GM12891 (cell line): ENCODE results near the gene WNT16.

Experiments
- DNase-seq: peaks from one replicate; pipeline ENCODE4 v3.0.0; 2011; ENCODE audit warnings: low spot score; ENCODE audit not compliant: insufficient read length
- FAIRE-seq: peaks from 2 replicates; lab custom pipeline; 2011; peaks lifted over from hg19 to GRCh38; lab: Jason Lieb, UNC
- PAX5 ChIP-seq: IDR thresholded peaks from 2 replicates; pipeline ENCODE4 v1.6.1; 2011; ENCODE audit warnings: low read length, moderate library complexity, mild to moderate bottlenecking; ENCODE audit not compliant: insufficient read depth, severe bottlenecking
- POLR2A ChIP-seq: IDR thresholded peaks from 2 replicates; pipeline ENCODE4 v1.6.1; 2011; ENCODE audit warnings: low read depth, low read length, control low read depth
- POLR2AphosphoS5 ChIP-seq: IDR thresholded peaks from 2 replicates; pipeline ENCODE4 v1.6.1; 2011; ENCODE audit warnings: low read depth, low read length, control low read depth
- POU2F2 ChIP-seq: IDR thresholded peaks from 2 replicates; pipeline ENCODE4 v1.6.1; 2011; ENCODE audit warnings: low read depth, mild to moderate bottlenecking, control low read depth, low read length, moderate library complexity
- SPI1 ChIP-seq: IDR thresholded peaks from 2 replicates; pipeline ENCODE4 v1.6.1; 2011; ENCODE audit warnings: low read depth, low read length, control low read depth
- TAF1 ChIP-seq: IDR thresholded peaks from 2 replicates; pipeline ENCODE4 v1.6.1; 2011; ENCODE audit warnings: low read depth, low read length, control low read depth

WNT16 gene

GRCh38 chr7:121294448-121294992 is 34.3 kb upstream of the WNT16 start:
- TF ChIP-seq POLR2A (no peak), TAF1 (no peak), POU2F2 (no peak), PAX5 (no peak), POLR2AphosphoS5 (no peak), SPI1 (no peak)
- DNase-seq (no peak), FAIRE-seq (no peak)

DNA sequence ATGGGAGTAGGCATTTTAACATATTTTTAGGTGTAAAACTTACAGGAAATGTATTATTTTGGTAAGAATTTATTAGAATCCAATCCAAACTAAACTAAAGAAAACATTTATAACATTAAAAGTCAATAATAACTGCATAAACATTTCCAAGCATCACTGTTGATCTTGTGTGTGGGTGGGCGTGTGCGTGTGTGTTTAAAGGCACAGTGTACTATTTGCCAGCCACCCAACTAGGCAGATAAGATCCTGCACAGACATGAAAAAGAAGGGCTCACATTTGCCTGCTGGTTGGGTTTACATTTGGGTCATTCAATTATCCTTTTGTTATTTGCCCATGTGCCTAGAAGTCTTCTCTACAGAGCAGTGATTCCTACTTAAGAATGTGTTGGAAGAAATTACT is 31.0 kb upstream of the WNT16 start:
- DNase-seq (no peak), FAIRE-seq (no peak)
- TF ChIP-seq POU2F2 (no peak), POLR2A (no peak), TAF1 (no peak), SPI1 (no peak), PAX5 (no peak), POLR2AphosphoS5 (no peak)

GRCh38 chr7:121298831-121299239 is 30.0 kb upstream of the WNT16 start:
- FAIRE-seq (no peak), DNase-seq (no peak)
- TF ChIP-seq SPI1 (no peak), TAF1 (no peak), POU2F2 (no peak), POLR2AphosphoS5 (no peak), POLR2A (no peak), PAX5 (no peak)

DNA sequence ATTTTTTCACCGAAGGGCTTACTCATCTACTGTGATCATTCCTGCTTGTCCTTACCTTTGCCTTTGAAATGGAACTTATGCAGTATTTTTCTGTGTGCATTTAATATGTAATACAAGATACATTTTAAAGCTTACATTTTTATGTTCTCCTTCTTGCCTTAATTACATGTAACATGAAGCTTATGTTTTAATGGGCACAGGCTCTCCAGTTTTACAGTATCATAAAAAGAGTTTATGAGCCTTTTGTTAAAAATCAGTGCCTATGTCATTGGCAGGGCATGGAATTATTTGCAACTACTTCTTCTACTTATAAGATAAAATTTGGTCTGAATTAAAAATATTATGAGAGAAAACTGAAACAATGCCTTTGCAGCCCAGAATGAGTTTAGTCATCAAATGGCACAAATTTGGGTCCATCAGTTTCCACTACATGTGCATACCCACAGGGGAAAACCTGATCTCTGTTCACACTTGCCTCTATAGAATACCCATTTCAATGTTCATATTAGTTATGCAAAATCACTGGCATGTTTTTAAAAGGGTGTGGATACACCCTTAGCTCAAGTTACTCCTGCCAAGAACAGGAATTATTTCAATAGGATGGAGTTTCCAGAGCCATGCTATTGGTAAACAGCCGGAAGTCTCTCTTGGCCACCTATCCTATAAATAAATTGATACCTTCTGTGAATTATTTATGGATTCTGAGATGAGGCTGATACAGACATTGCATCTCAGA is 27.9 kb upstream of the WNT16 start:
- FAIRE-seq (no peak), DNase-seq (no peak)
- TF ChIP-seq TAF1 (no peak), PAX5 (no peak), SPI1 (no peak), POLR2AphosphoS5 (no peak), POU2F2 (no peak), POLR2A (no peak)

DNA sequence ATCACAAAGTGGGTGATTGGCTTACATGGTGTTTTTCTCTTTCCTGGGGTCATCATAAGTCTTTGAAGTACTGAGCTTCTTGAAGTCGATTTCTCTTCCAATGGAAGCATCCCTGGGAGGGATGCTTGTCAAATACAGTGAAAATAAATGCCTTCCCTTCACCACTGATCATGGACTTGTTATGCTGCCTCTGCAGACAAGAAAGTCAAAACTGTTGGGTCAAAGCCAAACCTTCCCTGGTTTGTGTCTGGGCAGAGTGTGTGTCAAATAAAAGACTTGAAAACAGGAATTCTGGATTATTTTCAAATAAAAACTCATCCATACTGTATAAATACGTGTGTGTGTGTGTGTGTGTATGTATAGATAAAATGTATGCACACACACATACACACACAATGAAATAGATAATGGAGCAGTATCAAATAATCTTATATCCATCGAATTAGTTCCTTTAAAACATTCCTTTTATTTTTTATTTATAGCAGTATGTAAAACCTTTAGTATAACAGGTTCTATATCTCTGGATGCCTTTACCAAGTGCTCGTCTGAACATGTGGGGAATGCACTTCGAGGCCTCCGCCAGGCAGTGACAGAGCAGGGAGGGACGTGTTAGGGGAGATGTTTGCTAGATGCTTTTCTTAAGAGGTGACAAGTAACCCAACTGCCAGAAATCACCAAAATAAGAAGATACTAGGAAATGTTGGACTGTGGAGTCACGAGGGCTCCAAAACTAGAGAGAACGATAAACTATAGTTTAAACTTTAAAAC is 27.2 kb upstream of the WNT16 start:
- FAIRE-seq (no peak), DNase-seq (no peak)
- TF ChIP-seq PAX5 (no peak), POLR2A (no peak), POLR2AphosphoS5 (no peak)

GRCh38 chr7:121302214-121302745 is 26.5 kb upstream of the WNT16 start:
- TF ChIP-seq POLR2AphosphoS5 (no peak), SPI1 (peak; percentile 69)
- DNase-seq (no peak), FAIRE-seq (no peak)

- no peak for FAIRE-seq
- no peak for DNase-seq
- TF ChIP-seq POU2F2 (no peak), POLR2A (no peak), PAX5 (no peak), TAF1 (no peak), SPI1 (no peak), POLR2AphosphoS5 (no peak)
Observed at GRCh38 chr7:121303422-121304101, 25.2 kb upstream of the WNT16 start.

DNA sequence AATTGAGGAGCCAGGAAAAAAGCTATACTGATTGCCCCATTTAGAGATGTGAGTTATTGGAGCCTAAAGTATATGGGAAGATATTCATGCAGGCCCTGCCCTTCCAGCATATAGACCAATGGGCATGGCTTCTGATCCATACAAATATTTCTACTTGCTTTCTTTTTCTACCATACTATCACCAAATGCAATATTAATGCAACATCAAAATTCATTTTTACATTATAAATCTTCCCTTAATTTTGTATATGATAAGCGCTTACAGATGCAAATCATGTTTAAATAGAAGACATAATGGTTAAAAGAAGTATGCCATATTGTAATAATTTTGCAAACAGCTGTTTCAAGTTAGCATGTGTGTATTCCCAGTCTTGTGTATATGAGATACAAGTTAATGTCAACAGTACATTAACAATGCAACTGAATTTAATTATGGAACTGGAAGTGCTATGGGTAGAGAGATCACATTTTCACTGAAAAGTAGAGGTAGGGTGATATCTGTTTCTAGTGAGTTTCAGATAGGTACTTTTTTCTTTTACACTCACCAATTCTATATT is 24.6 kb upstream of the WNT16 start:
- DNase-seq (no peak), FAIRE-seq (no peak)
- TF ChIP-seq POU2F2, result no peak
- no peak for TF ChIP-seq POLR2A
- no peak for TF ChIP-seq TAF1
- TF ChIP-seq PAX5, result no peak

GRCh38 chr7:121305109-121305508 is 23.7 kb upstream of the WNT16 start:
- FAIRE-seq, result no peak
- no peak for DNase-seq
- TF ChIP-seq POU2F2 (no peak), POLR2AphosphoS5 (no peak), PAX5 (no peak), SPI1 (no peak), TAF1 (no peak), POLR2A (no peak)
